K562 (cell line): Measurements from ENCODE around the gene CTCFL. TPM values are rescaled to one million over a fixed set of nuclear protein-coding genes. Genes with fewer than 3 reads are reported as not detected.

Source experiments
- ATAC-seq: fragments of 200-7000 bp; cut with Tn5 transposase; 3 replicates; pipeline ENCODE4 v1.9.1; 2020; ENCODE audit warnings: moderate library complexity
- BruUV-seq: library from RNA; stranded (reverse); fragments of 400-500 nt; replicated peaks from 2 replicates; lab custom pipeline; 2021; lab: Mats Ljungman, UMichigan
- CTCF ChIA-PET: fragments of 300-600 bp; formaldehyde crosslinking; extraction: SDS; loops from one replicate; lab custom pipeline; 2021; ENCODE audit warnings: low intra/inter-chr PET ratio; lab: Yijun Ruan, JAX
- POLR2A ChIA-PET: fragments of 300-600, 350-650 bp; sonication (Branson Sonifier 250); formaldehyde crosslinking; extraction: SDS; loops from one replicate; lab custom pipeline; 2021; ENCODE audit warnings: antibody characterized with exemption, inconsistent platforms; lab: Yijun Ruan, JAX
- DNase-seq, 4 experiments: peaks; one replicate each; pipeline versions ENCODE4 v3.0.0 to v3.0.0-alpha.2; 2011 to 2018; ENCODE audit warnings: low spot score in 3 of 4, mixed read lengths in 3 of 4; ENCODE audit errors: extremely low read depth in 1 of 4
- FAIRE-seq: peaks from 2 replicates; lab custom pipeline; 2011; peaks lifted over from hg19 to GRCh38; lab: Jason Lieb, UNC
- H2AFZ ChIP-seq: 2 replicates; pipeline ENCODE4 v1.6.0; 2011; ENCODE audit warnings: low read depth, low read length, control low read depth, inconsistent platforms
- H3K27ac ChIP-seq: fragments of 200-600 bp; 3 replicates; pipeline ENCODE4 v1.8.0; 2011; ENCODE audit warnings: low read depth, mild to moderate bottlenecking, control low read depth, inconsistent platforms, low read length, moderate library complexity, mixed read lengths; ENCODE audit errors: extremely low read depth
- H3K27me3 ChIP-seq, 2 experiments: fragments of 300-600 bp in 1 of 2; 2 replicates in 1 of 2; 3 replicates in 1 of 2; pipeline versions ENCODE4 v1.6.0 to v1.8.0; 2011; ENCODE audit warnings: inconsistent platforms in 2 of 2, low read length in 2 of 2, mild to moderate bottlenecking in 1 of 2, mixed read lengths in 1 of 2, moderate library complexity in 1 of 2; ENCODE audit not compliant: control insufficient read depth in 2 of 2, insufficient read depth in 2 of 2
- H3K36me3 ChIP-seq: fragments of 300-600 bp; 3 replicates; pipeline ENCODE4 v1.8.0; 2011; ENCODE audit warnings: mild to moderate bottlenecking, low read length, inconsistent platforms; ENCODE audit not compliant: control insufficient read depth, insufficient read depth
- H3K4me1 ChIP-seq, 2 experiments: fragments of 200-600 bp in 1 of 2; replicated peaks in 1 of 2; 2 replicates in 1 of 2; 3 replicates in 1 of 2; pipeline versions ENCODE4 v1.5.1 to v1.8.0; 2011; ENCODE audit warnings: inconsistent platforms in 2 of 2, low read length in 2 of 2, mild to moderate bottlenecking in 1 of 2, mixed read lengths in 1 of 2, moderate library complexity in 1 of 2; ENCODE audit not compliant: control insufficient read depth in 2 of 2, insufficient read depth in 2 of 2
- H3K4me2 ChIP-seq: 2 replicates; pipeline ENCODE4 v1.6.1; 2011; ENCODE audit warnings: low read length, control low read depth, inconsistent platforms, mixed read lengths; ENCODE audit not compliant: insufficient read depth
- H3K4me3 ChIP-seq: fragments of 200-600 bp; sonication (generic), shearing (Covaris generic); 2 replicates; pipeline ENCODE4 v1.5.1; 2016; ENCODE audit warnings: control low read depth, inconsistent platforms
- H3K79me2 ChIP-seq: fragments of 200-600 bp; 3 replicates; pipeline ENCODE4 v1.8.0; 2011; ENCODE audit warnings: low read length, inconsistent platforms; ENCODE audit not compliant: control insufficient read depth, insufficient read depth
- H3K9ac ChIP-seq, 2 experiments: 2 replicates each; pipeline versions ENCODE4 v1.6.0 to v1.6.1; 2011; ENCODE audit warnings: low read depth in 2 of 2, low read length in 2 of 2, control low read depth in 1 of 2, inconsistent platforms in 1 of 2, mild to moderate bottlenecking in 1 of 2, mixed read lengths in 1 of 2; ENCODE audit not compliant: insufficient read depth in 1 of 2
- H3K9me1 ChIP-seq: one replicate; pipeline ENCODE4 v1.6.0; 2011; ENCODE audit warnings: inconsistent platforms, mild to moderate bottlenecking, low read length, moderate library complexity; ENCODE audit not compliant: control insufficient read depth, insufficient read depth
- H3K9me3 ChIP-seq: replicated peaks from 2 replicates; pipeline ENCODE4 v1.5.1; 2011; ENCODE audit warnings: low read depth, low read length, inconsistent platforms; ENCODE audit not compliant: control insufficient read depth, insufficient read depth
- H4K20me1 ChIP-seq: replicated peaks from 2 replicates; pipeline ENCODE4 v1.6.1; 2011; ENCODE audit warnings: low read length, inconsistent platforms, mixed read lengths; ENCODE audit not compliant: control insufficient read depth, insufficient read depth
- BRCA1 ChIP-seq, 2 experiments: fragments of 450-650 bp in 1 of 2; sonication (generic) in 1 of 2; formaldehyde crosslinking in 1 of 2; IDR thresholded peaks; 2 replicates each; pipeline versions ENCODE4 v1.5.0 to v1.6.1; 2017 to 2020; ENCODE audit warnings: mild to moderate bottlenecking in 1 of 2, missing genetic modification reagents in 1 of 2
- CCNT2 ChIP-seq: IDR thresholded peaks from 2 replicates; pipeline ENCODE4 v1.6.1; 2011; ENCODE audit warnings: borderline replicate concordance, low read depth, mild to moderate bottlenecking, moderate library complexity, mixed read lengths, low read length; ENCODE audit not compliant: insufficient read length; ENCODE audit errors: extremely low read depth
- COPS2 ChIP-seq: fragments of 450-650 bp; conservative IDR thresholded peaks from 2 replicates; pipeline ENCODE4 v1.6.1; 2016; ENCODE audit warnings: mild to moderate bottlenecking, moderate library complexity
- CTCF ChIP-seq, 3 experiments: IDR thresholded peaks in 2 of 3; conservative IDR thresholded peaks in 1 of 3; 2 replicates each; pipeline ENCODE4 v1.5.1; 2011 to 2012; ENCODE audit warnings: low read length in 3 of 3, mild to moderate bottlenecking in 3 of 3, control low read depth in 2 of 3, improper control_type of control experiment in 1 of 3, inconsistent platforms in 1 of 3, low read depth in 1 of 3, mixed read lengths in 1 of 3, moderate library complexity in 1 of 3; ENCODE audit not compliant: insufficient read depth in 2 of 3
- FOXM1 ChIP-seq, 2 experiments: fragments of 450-650 bp in 1 of 2; sonication (generic) in 1 of 2; formaldehyde crosslinking in 1 of 2; IDR thresholded peaks; 2 replicates each; pipeline versions ENCODE4 v1.6.1 to v1.9.0; 2017 to 2022; ENCODE audit warnings: low read depth in 2 of 2, mild to moderate bottlenecking in 2 of 2, missing genetic modification reagents in 1 of 2, moderate library complexity in 1 of 2
- FOXP1 ChIP-seq: sonication (generic); formaldehyde crosslinking; IDR thresholded peaks from 2 replicates; pipeline ENCODE4 v1.8.0; 2022; ENCODE audit warnings: mild to moderate bottlenecking, missing genetic modification reagents
- POLR2G ChIP-seq: fragments of 200-400 bp; formaldehyde crosslinking; IDR thresholded peaks from 2 replicates; pipeline ENCODE4 v1.6.1; 2017; ENCODE audit warnings: low read depth, mild to moderate bottlenecking, antibody characterized with exemption, low read length, moderate library complexity
- RAD21 ChIP-seq, 2 experiments: fragments of 250-450 bp in 1 of 2; fragments of 450-650 bp in 1 of 2; sonication (Bioruptor Pico) in 1 of 2; formaldehyde crosslinking in 1 of 2; IDR thresholded peaks in 1 of 2; conservative IDR thresholded peaks in 1 of 2; 2 replicates each; pipeline versions ENCODE4 v1.4.0 to v1.8.0; 2020 to 2022; ENCODE audit warnings: mild to moderate bottlenecking in 2 of 2, moderate library complexity in 1 of 2
- SNRNP70 ChIP-seq: fragments of 200-400 bp; formaldehyde crosslinking; optimal IDR thresholded peaks from 2 replicates; pipeline ENCODE3; 2017; ENCODE audit warnings: low read depth, low read length
- TRIM28 ChIP-seq: fragments of 450-650 bp; IDR thresholded peaks from 2 replicates; pipeline ENCODE4 v1.6.1; 2017
- ZBTB33 ChIP-seq: sonication (generic); formaldehyde crosslinking; IDR thresholded peaks from 2 replicates; pipeline ENCODE4 v1.8.1; 2023; ENCODE audit warnings: mild to moderate bottlenecking, missing genetic modification reagents
- ZNF197 ChIP-seq: fragments of 200-800 bp; sonication (Bioruptor generic); IDR thresholded peaks from 2 replicates; pipeline ENCODE4 v1.6.1; 2016; ENCODE audit warnings: low read depth, missing genetic modification characterization, missing compliant biosample characterization
- ZNF263 ChIP-seq: sonication (generic); formaldehyde crosslinking; IDR thresholded peaks from 2 replicates; pipeline ENCODE4 v1.8.0; 2022; ENCODE audit warnings: mild to moderate bottlenecking, missing genetic modification reagents, borderline replicate concordance
- ZNF41 ChIP-seq: fragments of 250-450 bp; sonication (Bioruptor Pico); conservative IDR thresholded peaks from 2 replicates; pipeline ENCODE4 v1.4.0; 2020; ENCODE audit warnings: mild to moderate bottlenecking
- WGBS: fragments of 100-300 bp; shearing (Covaris generic); methylation state at CpG from one replicate; pipeline ENCODE4 v1.1.6; 2016; ENCODE audit warnings: low coverage, mixed read lengths; ENCODE audit not compliant: insufficient coverage; ENCODE audit errors: missing lambda C conversion rate; 5-methylcytosine and 5-hydroxymethylcytosine counted together
- in situ Hi-C: fragments of 300-500 bp; cut with MboI; formaldehyde crosslinking; loops from 4 replicates; pipeline ENCODE4 v1.15.0; 2018; ENCODE audit warnings: inconsistent platforms, mixed read lengths
- intact Hi-C: fragments of 100-400 bp; cut with micrococcal nuclease; formaldehyde crosslinking; loops from 2 replicates; pipeline ENCODE4 v1.14.2; 2022
- polyA plus RNA-seq, 8 experiments: library from polyadenylated mRNA; depleted of rRNA in 4 of 8; stranded (reverse) in 5 of 8; unstranded in 3 of 8; fragments of >200 nt; fragmentation: Nextera tagmentation in 2 of 8; fragmentation: Illumina TruSeq in 1 of 8; extraction: Ambion mirVana in 2 of 8; extraction: Trizol in 1 of 8; gene quantifications; 2 replicates each; pipeline versions ENCODE4 v1.2.1 to v1.2.3, GENCODE V29; 2011 to 2014; ENCODE audit warnings: inconsistent platforms in 1 of 8, missing spikeins in 1 of 8
- total RNA-seq, 7 experiments: library from RNA; depleted of rRNA in 6 of 7; stranded (reverse); fragments of >200 nt in 6 of 7; fragmentation: Illumina TruSeq in 2 of 7; extraction: Trizol in 2 of 7; gene quantifications; 2 replicates each; pipeline versions ENCODE4 v1.2.1 to v1.2.3, GENCODE V29; 2011 to 2021; ENCODE audit warnings: low replicate concordance in 1 of 7
- TF ChIP-seq, protein P1 (sequence below), 3 experiments: fragments of 200-800 bp in 1 of 3; sonication (Bioruptor generic) in 1 of 3; sonication (generic) in 1 of 3; formaldehyde crosslinking in 1 of 3; IDR thresholded peaks; 2 replicates each; pipeline versions ENCODE4 v1.6.1 to v1.8.0; 2016 to 2022; ENCODE audit warnings: mild to moderate bottlenecking in 2 of 3, missing compliant biosample characterization in 2 of 3, missing genetic modification characterization in 2 of 3, missing genetic modification reagents in 1 of 3

CTCFL gene
- total and polyA plus RNA-seq, 9 of the 15 experiments (the other 6 are each of a cell fraction or from before 2014, with no cell fraction given), result 42.4 to 188 (median 111) TPM

- intact Hi-C loops (no loop called here), in situ Hi-C loops (no loop called here)
- Histone ChIP-seq H3K4me2 (no peak overlapping the region), H3K27me3 (no peaks in the 10 kb centered on the region), H4K20me1 (no peaks in the 10 kb centered on the region; the same call in 1 of the 2 replicates), H3K9me1 (no peaks in the 10 kb centered on the region), H3K4me1 (no peaks in the 10 kb centered on the region), H2AFZ (no peak overlapping the region), H3K36me3 (peaks cover 92% of the 10 kb centered on the region), H3K9ac (no peak overlapping the region), H3K27ac (no peak overlapping the region), H3K9me3 (no peaks in the 10 kb centered on the region), H3K79me2 (no peaks in the 10 kb centered on the region), H3K4me3 (no peak overlapping the region)
- POLR2A ChIA-PET, result interaction anchor here (0.5 to 1.7 kb wide), 2 partner anchors 14 to 119 kb away, joined by 3 to 6 read pairs; no protein-coding TSS in a partner anchor
- WGBS, result 80% methylated on average over 5 of the region's 5 CpGs
- CTCF ChIA-PET, result interaction anchor here (0.6 kb wide), 2 partner anchors 129 to 567 kb away, joined by 3 read pairs; no protein-coding TSS in a partner anchor
- no peak for FAIRE-seq
- no TSS peak for BruUV-seq
- ATAC-seq, result peak; percentile 79
- peak; percentile 36 to 55 (median 47) for DNase-seq
- TF ChIP-seq ZNF197 (CRISPR knock-in tag) (no peak), CCNT2 (no peak), BRCA1 (IDR thresholded peaks at IDR 0.05) (no peak), BRCA1 (CRISPR knock-in tag; IDR thresholded peaks at IDR 0.05) (no peak), FOXM1 (IDR thresholded peaks at IDR 0.05; ENCODE audit: low read depth) (no peak), FOXM1 (CRISPR knock-in tag; IDR thresholded peaks at IDR 0.05; ENCODE audit: low read depth) (no peak), TRIM28 (no peak), ZBTB33 (peak; percentile 97), ZNF41 (CRISPR knock-in tag) (no peak), FOXP1 (CRISPR knock-in tag) (no peak), COPS2 (no peak), ZNF263 (CRISPR knock-in tag) (peak; percentile 79), RAD21 (CRISPR knock-in tag; conservative IDR thresholded peaks at IDR 0.05 in 1 of 2, IDR thresholded peaks at IDR 0.05 in 1 of 2) (peak in 1 of 2 experiments; percentile 11; a peak in 1 of 4 replicates), SNRNP70 (no peak), CTCF (IDR thresholded peaks at IDR 0.05 in 2 of 3, conservative IDR thresholded peaks at IDR 0.05 in 1 of 3; ENCODE audit: insufficient read depth in 2 of 3, low read depth in 1 of 3, low read length in 3 of 3) (peak; percentile 42 to 53 (median 51); a peak in 5 of 6 replicates), POLR2G (0 out of 2 replicates have a peak, but pooled peaks have one; percentile 24)
- TF ChIP-seq, protein P1, sequence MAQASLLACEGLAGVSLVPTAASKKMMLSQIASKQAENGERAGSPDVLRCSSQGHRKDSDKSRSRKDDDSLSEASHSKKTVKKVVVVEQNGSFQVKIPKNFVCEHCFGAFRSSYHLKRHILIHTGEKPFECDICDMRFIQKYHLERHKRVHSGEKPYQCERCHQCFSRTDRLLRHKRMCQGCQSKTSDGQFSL (CRISPR knock-in tag; IDR thresholded peaks at IDR 0.05), result no peak
- TF ChIP-seq, protein P1 (tag; IDR thresholded peaks at IDR 0.05), result no peak
These were observed 15.2 kb downstream of the CTCFL start for GRCh38 chr20:57509665-57510237.
